Right renal pelvis (tissue), 4 donors: ENCODE measurements around the gene MECP2. TPM values are rescaled to one million over a fixed set of nuclear protein-coding genes. Genes with fewer than 3 reads are reported as not detected.
"Not testable (repeated sequence)": the region's sequence is repeated elsewhere in the genome, so short reads cannot be mapped to it uniquely, and the experiment has no call there.

ENCODE experiments used
- DNase-seq, 4 donors: peaks; one replicate each; pipeline ENCODE4 v3.0.0-alpha.2; 2013; ENCODE audit warnings: low read depth in 4 of 4, low spot score in 3 of 4, missing footprints in 1 of 4
- polyA plus RNA-seq, 4 donors: library from polyadenylated mRNA; unstranded; fragments of 120-200 nt; gene quantifications; one replicate each; pipeline ENCODE4 v1.2.1, GENCODE V29; 2013; ENCODE audit not compliant: insufficient read length in 4 of 4

The MECP2 gene
- 10 to 100 TPM; 30.2 to 36.9 (median 31.6) TPM for polyA plus RNA-seq

- DNase-seq, result peak; percentile 80 to 85 (median 84)
Observed at GRCh38 chrX:154097589-154098541, at the start of gene MECP2. Gene MECP2 (minus strand): TSS chrX:154097717.

- not testable (repeated sequence) for DNase-seq
Observed at GRCh38 chrX:154144010-154144409, 46.5 kb upstream of the MECP2 start, which contains the start of gene OPN1LW. Gene OPN1LW (plus strand): TSS chrX:154144243. CDS start chrX:154144284, 41 bp downstream.

GRCh38 chrX:154142950-154143745 lies 45.6 kb upstream of the MECP2 start:
- no peak for DNase-seq

DNA sequence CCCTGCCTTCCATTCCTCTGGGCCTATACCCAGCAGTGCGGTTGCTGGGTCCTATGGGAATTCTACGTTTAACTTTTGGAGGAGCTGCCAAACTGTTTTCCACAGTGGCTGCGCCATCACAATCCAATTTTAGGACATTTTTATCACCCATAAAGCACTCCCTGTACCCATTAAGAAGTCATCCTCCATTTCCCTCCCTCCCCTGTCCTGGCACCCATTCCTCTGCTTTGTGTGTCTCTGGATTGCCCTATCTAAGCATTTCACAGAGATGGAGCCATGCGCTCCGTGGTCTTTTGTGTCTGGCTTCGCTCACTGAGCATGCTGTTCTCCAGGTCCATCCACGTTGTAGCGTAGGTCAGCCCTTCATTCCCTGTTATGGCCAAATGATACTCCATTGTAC lies 44.9 kb upstream of the MECP2 start:
- DNase-seq, result no peak

- no peak for DNase-seq
Observed at GRCh38 chrX:154140742-154141141, 43.2 kb upstream of the MECP2 start.

GRCh38 chrX:154140206-154140605 lies 42.7 kb upstream of the MECP2 start:
- DNase-seq, result no peak

GRCh38 chrX:154138857-154139256 lies 41.3 kb upstream of the MECP2 start:
- no peak for DNase-seq

DNA sequence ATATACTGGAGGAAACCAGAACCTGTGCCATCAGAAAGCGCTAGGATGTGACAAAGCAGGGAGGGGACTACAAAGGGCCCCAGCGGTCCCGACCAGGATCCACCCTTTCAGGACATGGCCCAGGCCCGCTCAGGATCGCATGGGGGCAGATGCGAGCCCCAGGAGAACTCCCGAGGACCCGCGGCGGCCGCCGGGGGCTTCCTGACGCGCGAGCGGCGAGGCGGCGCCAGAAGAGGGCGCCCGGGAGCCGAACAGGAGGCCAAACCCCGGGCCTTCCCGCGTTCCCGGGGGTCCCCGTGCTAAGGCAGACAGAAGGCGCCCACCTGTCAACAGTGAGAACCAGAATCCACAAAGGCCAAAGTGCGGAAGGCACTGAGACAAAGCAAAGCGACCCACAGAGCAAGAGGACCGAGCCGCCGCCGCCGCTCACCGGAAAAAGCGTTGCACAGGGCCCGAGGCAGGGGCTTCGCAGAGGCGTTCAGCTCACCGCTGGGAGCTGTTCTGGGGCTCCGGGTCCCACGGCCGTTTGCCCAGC lies 39.2 kb upstream of the MECP2 start:
- peak; percentile 46 to 52 (median 48) for DNase-seq

GRCh38 chrX:154135458-154136229 lies 38.1 kb upstream of the MECP2 start:
- DNase-seq, result no peak

DNA sequence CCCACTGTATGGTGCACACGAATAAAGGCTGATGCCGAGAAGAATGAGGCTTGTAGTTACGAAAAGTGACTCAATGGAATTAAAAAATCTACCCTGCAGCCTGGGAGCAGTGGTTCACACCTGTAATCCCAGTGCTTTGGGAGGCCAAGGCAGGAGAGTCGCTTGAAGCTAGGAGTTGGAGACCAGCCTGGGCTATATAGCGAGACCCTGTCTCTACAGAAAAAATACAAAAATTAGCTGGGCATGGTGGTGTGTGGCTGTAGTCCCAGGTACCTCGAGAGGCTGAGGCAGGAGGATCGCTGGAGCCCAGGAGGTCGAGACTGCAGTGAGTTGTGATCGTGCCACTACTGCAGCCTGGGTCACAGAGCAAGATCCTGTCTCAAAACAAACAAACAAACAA lies 34.8 kb upstream of the MECP2 start:
- no peak for DNase-seq

GRCh38 chrX:154131955-154132354 lies 34.4 kb upstream of the MECP2 start:
- no peak for DNase-seq

DNA sequence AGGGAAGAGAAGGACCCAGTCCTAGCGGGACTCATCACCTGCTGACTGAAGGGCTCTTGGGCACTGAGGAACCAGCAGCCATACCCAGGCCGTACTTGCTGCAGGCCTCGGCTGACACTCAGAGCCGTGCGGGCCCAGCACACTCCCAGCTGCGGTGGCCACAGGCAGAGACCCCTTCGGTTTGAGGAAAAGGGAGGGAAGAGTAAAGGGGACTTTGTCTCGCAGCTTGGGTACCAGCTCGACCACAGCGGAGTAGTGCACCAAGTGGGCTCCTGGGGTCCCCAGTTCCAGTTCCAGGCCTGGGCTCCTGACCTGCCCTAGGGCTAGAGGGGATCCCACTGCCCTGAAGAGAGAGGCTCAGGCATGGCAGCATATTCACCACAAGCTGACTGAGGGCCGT lies 28.6 kb upstream of the MECP2 start:
- DNase-seq, result no peak

DNA sequence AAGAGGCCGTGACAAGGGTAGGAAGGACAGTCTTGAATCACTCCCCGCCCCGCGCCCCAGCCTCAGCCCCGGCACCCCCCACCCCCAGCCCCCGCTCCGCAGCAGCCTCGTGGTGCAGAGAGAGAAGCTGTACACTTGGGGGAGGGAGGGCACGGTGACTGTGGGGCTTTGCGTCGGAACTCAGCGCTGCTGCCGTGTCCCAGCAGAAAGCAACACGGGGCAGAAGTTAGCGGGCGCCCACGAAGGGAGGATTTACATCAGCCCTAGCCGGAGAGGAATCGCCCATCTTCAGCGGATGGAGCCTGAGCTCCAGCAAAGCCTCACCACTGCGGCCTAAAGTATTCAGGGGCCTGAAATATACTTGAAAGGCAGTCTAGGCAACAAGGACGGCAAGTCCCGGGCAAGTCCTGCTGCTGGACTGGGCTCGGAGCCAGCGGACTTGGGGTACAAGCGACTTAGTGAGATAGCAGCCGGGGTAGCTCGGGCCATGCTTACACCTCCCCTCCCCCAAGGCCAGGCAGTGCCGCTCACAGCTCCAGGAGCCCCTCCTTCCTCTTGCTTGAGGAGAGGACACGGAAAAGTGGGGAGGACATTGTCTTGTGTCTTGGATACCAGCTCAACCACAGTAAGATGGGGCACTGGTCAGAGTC lies 28.0 kb upstream of the MECP2 start:
- no peak for DNase-seq

GRCh38 chrX:154123241-154124219 lies 26.0 kb upstream of the MECP2 start:
- DNase-seq, result no peak

DNA sequence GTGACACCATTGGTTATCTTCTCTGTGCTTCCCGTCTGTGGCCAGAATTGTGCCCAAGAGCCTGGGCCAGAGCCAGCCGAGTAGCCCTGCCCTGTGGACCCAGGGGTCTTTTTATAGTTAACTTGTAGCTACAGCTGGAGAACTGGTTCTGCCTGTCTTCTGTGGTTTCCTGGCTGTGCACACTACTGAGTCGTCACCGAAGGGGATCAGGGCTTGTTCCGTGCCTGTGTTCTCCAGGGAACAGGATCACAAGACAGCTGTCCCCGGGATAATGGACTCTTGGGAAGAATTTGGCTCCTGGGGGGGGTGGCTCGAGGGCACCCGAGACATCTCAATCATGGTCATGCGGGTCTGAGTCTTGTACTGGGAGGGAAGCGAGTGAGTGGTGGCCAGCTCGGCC lies 24.4 kb upstream of the MECP2 start:
- DNase-seq, result no peak

GRCh38 chrX:154121207-154121606 lies 23.7 kb upstream of the MECP2 start:
- DNase-seq, result no peak

DNA sequence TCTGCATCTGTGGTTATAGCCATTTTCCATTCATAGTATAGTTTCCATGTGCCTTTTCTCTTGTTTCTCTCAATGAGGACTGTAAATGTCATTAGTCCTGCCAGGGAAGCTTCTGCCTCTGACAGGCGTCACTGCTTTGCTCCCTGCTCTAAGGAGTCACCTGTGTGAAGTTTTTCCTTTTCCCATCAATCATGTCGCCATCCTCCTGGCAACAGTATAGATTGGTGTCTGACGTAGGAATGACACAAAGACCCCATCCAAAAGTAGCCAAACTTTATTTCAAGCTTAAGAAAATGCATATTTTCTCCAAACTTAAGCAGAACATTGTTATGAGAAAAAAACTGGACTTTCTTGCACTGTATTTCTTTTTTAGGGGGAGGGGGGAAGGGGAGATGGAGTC lies 23.1 kb upstream of the MECP2 start:
- no peak for DNase-seq

- no peak for DNase-seq
Observed at GRCh38 chrX:154117566-154117965, 20.0 kb upstream of the MECP2 start.
